Liver (tissue), 9 donors: ENCODE measurements around the gene CRB2. TPM values are rescaled to one million over a fixed set of nuclear protein-coding genes. Genes with fewer than 3 reads are reported as not detected.

ENCODE experiments used
- DNase-seq: peaks from one replicate; pipeline ENCODE4 v3.0.0-alpha.2; 2017; ENCODE audit warnings: low spot score
- H3K27ac ChIP-seq, 2 donors: one replicate each; pipeline ENCODE4 v1.7.0; 2013; ENCODE audit warnings: inconsistent platforms in 2 of 2, low read length in 2 of 2, control low read depth in 1 of 2, low read depth in 1 of 2, mild to moderate bottlenecking in 1 of 2
- H3K27me3 ChIP-seq, 4 donors: one replicate each; pipeline versions ENCODE4 v1.6.1 to v1.7.0; 2013; ENCODE audit warnings: low read length in 3 of 4, inconsistent platforms in 1 of 4, mild to moderate bottlenecking in 1 of 4, moderate library complexity in 1 of 4; ENCODE audit not compliant: control insufficient read depth in 4 of 4, insufficient read depth in 4 of 4
- H3K36me3 ChIP-seq, 4 donors: one replicate each; pipeline versions ENCODE4 v1.6.1 to v1.7.0; 2013; ENCODE audit warnings: low read length in 3 of 4, mild to moderate bottlenecking in 3 of 4, low read depth in 1 of 4, moderate library complexity in 1 of 4; ENCODE audit not compliant: control insufficient read depth in 4 of 4, insufficient read depth in 3 of 4
- H3K4me1 ChIP-seq, 4 donors: one replicate each; pipeline versions ENCODE4 v1.6.1 to v1.7.0; 2013; ENCODE audit warnings: low read length in 3 of 4, mild to moderate bottlenecking in 3 of 4, moderate library complexity in 1 of 4; ENCODE audit not compliant: control insufficient read depth in 4 of 4, insufficient read depth in 4 of 4
- H3K4me3 ChIP-seq, 3 donors: one replicate each; pipeline versions ENCODE4 v1.6.1 to v1.7.0; 2013; ENCODE audit warnings: low read length in 3 of 3, control low read depth in 1 of 3, low read depth in 1 of 3, mild to moderate bottlenecking in 1 of 3
- H3K9ac ChIP-seq, 2 donors: one replicate each; pipeline ENCODE4 v1.7.0; 2013; ENCODE audit warnings: low read length in 2 of 2, mild to moderate bottlenecking in 2 of 2, moderate library complexity in 2 of 2, control low read depth in 1 of 2, low read depth in 1 of 2
- H3K9me3 ChIP-seq, 4 donors: one replicate each; pipeline versions ENCODE4 v1.6.1 to v1.7.0; 2013; ENCODE audit warnings: low read length in 3 of 4; ENCODE audit not compliant: control insufficient read depth in 4 of 4
- CTCF ChIP-seq: fragments of 150-350 bp; IDR thresholded peaks from 2 replicates; pipeline ENCODE4 v1.5.1; 2017; ENCODE audit warnings: improper control_type of control experiment, low read depth, low read length; ENCODE audit not compliant: missing input control
- EGR1 ChIP-seq, 2 donors: IDR thresholded peaks; 2 replicates each; pipeline ENCODE4 v1.6.1; 2016 to 2018; ENCODE audit warnings: antibody characterized with exemption in 2 of 2, low read depth in 2 of 2
- FOXA1 ChIP-seq: IDR thresholded peaks from 2 replicates; pipeline ENCODE4 v1.6.1; 2016; ENCODE audit warnings: antibody characterized with exemption
- FOXA2 ChIP-seq: IDR thresholded peaks from 2 replicates; pipeline ENCODE4 v1.6.1; 2016; ENCODE audit warnings: antibody characterized with exemption
- GABPA ChIP-seq, 2 donors: IDR thresholded peaks in 1 of 2; conservative IDR thresholded peaks in 1 of 2; 2 replicates each; pipeline ENCODE4 v1.6.1; 2016; ENCODE audit warnings: antibody characterized with exemption in 2 of 2, mild to moderate bottlenecking in 1 of 2, moderate library complexity in 1 of 2
- HNF4A ChIP-seq, 2 donors: conservative IDR thresholded peaks; 2 replicates each; pipeline ENCODE4 v1.6.1; 2016; ENCODE audit warnings: antibody characterized with exemption in 2 of 2, mild to moderate bottlenecking in 2 of 2
- HNF4G ChIP-seq: IDR thresholded peaks from 2 replicates; pipeline ENCODE4 v1.6.1; 2016; ENCODE audit warnings: antibody characterized with exemption
- MAX ChIP-seq: IDR thresholded peaks from 2 replicates; pipeline ENCODE4 v1.6.1; 2016; ENCODE audit warnings: antibody characterized with exemption
- NR2F2 ChIP-seq: IDR thresholded peaks from 2 replicates; pipeline ENCODE4 v1.6.1; 2016; ENCODE audit warnings: antibody characterized with exemption
- RAD21 ChIP-seq, 2 donors: IDR thresholded peaks; 2 replicates each; pipeline ENCODE4 v1.6.1; 2016; ENCODE audit warnings: antibody characterized with exemption in 2 of 2, mild to moderate bottlenecking in 2 of 2
- REST ChIP-seq: IDR thresholded peaks from 2 replicates; pipeline ENCODE4 v1.6.1; 2016; ENCODE audit warnings: antibody characterized with exemption, mild to moderate bottlenecking
- RXRA ChIP-seq, 2 donors: IDR thresholded peaks; 2 replicates each; pipeline ENCODE4 v1.6.1; 2017 to 2018; ENCODE audit warnings: antibody characterized with exemption in 2 of 2, mild to moderate bottlenecking in 1 of 2
- SP1 ChIP-seq: IDR thresholded peaks from 2 replicates; pipeline ENCODE4 v1.6.1; 2018; ENCODE audit warnings: antibody characterized with exemption, mild to moderate bottlenecking
- ZBTB33 ChIP-seq: IDR thresholded peaks from 2 replicates; pipeline ENCODE4 v1.6.1; 2016; ENCODE audit warnings: antibody characterized with exemption
- WGBS: extraction: QIAGEN DNeasy Blood & Tissue Kit; methylation state at CpG from one replicate; pipeline ENCODE4 v1.1.7; 2013; 5-methylcytosine and 5-hydroxymethylcytosine counted together
- polyA plus RNA-seq, 2 donors: library from polyadenylated mRNA; stranded (reverse) in 1 of 2; unstranded in 1 of 2; fragments of 200-250 nt in 1 of 2; fragments of >200 nt in 1 of 2; fragmentation: Nextera tagmentation in 1 of 2; extraction: Ambion mirVana in 1 of 2; gene quantifications; one replicate each; pipeline versions ENCODE4 v1.2.1 to v1.2.3, GENCODE V29; 2013 to 2015
- total RNA-seq, 2 donors: library from RNA; depleted of rRNA; stranded (reverse); fragments of >200 nt; gene quantifications; one replicate each; pipeline ENCODE4 v1.2.3, GENCODE V29; 2014
- donor health status: healthy.
- donor health status: healthy.
- donor health status: healthy.
- donor health status: healthy.
- donor health status: healthy.

The CRB2 gene
- total and polyA plus RNA-seq, 4 donors = 1.7 TPM; not detected in 3

- Histone ChIP-seq H3K27ac (no peak overlapping the region), H3K4me1 (peaks cover 3 to 14% (median 13%) of the 10 kb centered on the region in 4 donors), H3K4me3 (no peak overlapping the region), H3K36me3 (no peaks in the 10 kb centered on the region), H3K9me3 (no peaks in the 10 kb centered on the region), H3K27me3 (no peaks in the 10 kb centered on the region), H3K9ac (no peak overlapping the region)
- WGBS = 77% methylated on average over 6 of the region's 6 CpGs
- DNase-seq = no peak
- no peak for TF ChIP-seq HNF4G
- TF ChIP-seq CTCF = no peak
- no peak for TF ChIP-seq REST
- TF ChIP-seq GABPA (IDR thresholded peaks at IDR 0.05 in 1 of 2, conservative IDR thresholded peaks at IDR 0.05 in 1 of 2) = no peak
- no peak for TF ChIP-seq FOXA2
- no peak for TF ChIP-seq FOXA1
- no peak for TF ChIP-seq EGR1 (IDR thresholded peaks at IDR 0.05; ENCODE audit: low read depth in 2 of 2)
- TF ChIP-seq ZBTB33 = no peak
- no peak for TF ChIP-seq RXRA (IDR thresholded peaks at IDR 0.05)
- TF ChIP-seq HNF4A (conservative IDR thresholded peaks at IDR 0.05) = no peak
- TF ChIP-seq SP1 = no peak
- no peak for TF ChIP-seq NR2F2
- TF ChIP-seq RAD21 (IDR thresholded peaks at IDR 0.05) = no peak
Observed at GRCh38 chr9:123326187-123326586, 29.8 kb upstream of the CRB2 start.

GRCh38 chr9:123326662-123327093, 29.3 kb upstream of the CRB2 start:
- Histone ChIP-seq H3K27ac (no peak overlapping the region), H3K4me3 (no peak overlapping the region), H3K4me1 (peaks cover 3 to 14% (median 13%) of the 10 kb centered on the region in 4 donors), H3K9me3 (no peaks in the 10 kb centered on the region), H3K36me3 (no peaks in the 10 kb centered on the region), H3K9ac (no peak overlapping the region), H3K27me3 (no peaks in the 10 kb centered on the region)
- TF ChIP-seq NR2F2 = no peak
- TF ChIP-seq MAX = no peak
- 80% methylated on average over 5 of the region's 5 CpGs for WGBS
- no peak for DNase-seq
